Chondrocyte (in vitro differentiated cells): ENCODE measurements around the gene RAB32. TPM values are rescaled to one million over a fixed set of nuclear protein-coding genes. Genes with fewer than 3 reads are reported as not detected.

Experiments
- DNase-seq: peaks from one replicate; pipeline ENCODE4 v3.0.0; 2021; ENCODE audit warnings: mixed read lengths, low spot score
- H3K27ac Mint-ChIP-seq: one replicate; pipeline ENCODE4 v1.8.0; 2021; ENCODE audit warnings: mild to moderate bottlenecking, moderate library complexity, mixed read lengths; ENCODE audit not compliant: unreplicated experiment
- H3K27me3 Mint-ChIP-seq: 2 replicates; pipeline ENCODE4 v1.8.0; 2021; ENCODE audit warnings: low read depth, mixed read lengths
- H3K36me3 Mint-ChIP-seq: 2 replicates; pipeline ENCODE4 v1.8.0; 2021; ENCODE audit warnings: low read depth, mixed read lengths
- H3K4me1 Mint-ChIP-seq: 2 replicates; pipeline ENCODE4 v1.8.0; 2021; ENCODE audit warnings: low read depth, mild to moderate bottlenecking, mixed read lengths
- H3K4me3 Mint-ChIP-seq: one replicate; pipeline ENCODE4 v1.8.0; 2021; ENCODE audit warnings: mild to moderate bottlenecking, moderate library complexity, mixed read lengths; ENCODE audit not compliant: unreplicated experiment
- H3K9me3 Mint-ChIP-seq: 2 replicates; pipeline ENCODE4 v1.8.0; 2021; ENCODE audit warnings: low read depth, mixed read lengths
- total RNA-seq: library from RNA; stranded (reverse); gene quantifications from 3 replicates; pipeline ENCODE4 v1.2.1, GENCODE V29; 2021
- TF ChIP-seq, protein P1 (sequence below): fragments of 200-600 bp; sonication (generic); IDR thresholded peaks from 2 replicates; pipeline ENCODE4 v1.5.0; 2021; ENCODE audit warnings: antibody characterized with exemption, mild to moderate bottlenecking, moderate library complexity

The RAB32 gene
- total RNA-seq, 1 donor from 2014 or later = 76.1 TPM

DNA sequence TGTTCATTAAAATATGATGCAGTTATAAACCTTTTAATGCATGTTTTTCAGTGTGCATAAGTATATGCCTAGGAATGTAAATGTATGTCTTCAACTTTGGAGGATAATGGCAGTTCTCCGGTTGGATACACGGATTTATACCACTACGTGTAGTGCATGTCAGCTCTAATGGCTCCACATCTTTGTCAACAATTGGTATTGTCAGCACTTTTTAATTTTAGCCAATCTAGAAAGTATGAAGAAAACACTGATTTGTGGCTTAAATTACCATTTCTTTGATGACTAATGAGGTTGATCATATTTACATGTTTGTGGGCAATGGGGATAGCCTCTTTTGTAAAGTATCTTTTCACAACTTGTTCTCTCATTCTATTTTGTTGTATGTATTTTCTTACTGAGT, 10.9 kb upstream of the RAB32 start:
- H3K36me3 Mint-ChIP-seq = no peaks in the 10 kb centered on the region
- no peak for DNase-seq
- peaks cover 7% of the 10 kb centered on the region for H3K9me3 Mint-ChIP-seq
- no peak overlapping the region for H3K4me3 Mint-ChIP-seq
- peaks cover 23% of the 10 kb centered on the region for H3K27me3 Mint-ChIP-seq
- H3K4me1 Mint-ChIP-seq = no peaks in the 10 kb centered on the region
- TF ChIP-seq, protein P1, sequence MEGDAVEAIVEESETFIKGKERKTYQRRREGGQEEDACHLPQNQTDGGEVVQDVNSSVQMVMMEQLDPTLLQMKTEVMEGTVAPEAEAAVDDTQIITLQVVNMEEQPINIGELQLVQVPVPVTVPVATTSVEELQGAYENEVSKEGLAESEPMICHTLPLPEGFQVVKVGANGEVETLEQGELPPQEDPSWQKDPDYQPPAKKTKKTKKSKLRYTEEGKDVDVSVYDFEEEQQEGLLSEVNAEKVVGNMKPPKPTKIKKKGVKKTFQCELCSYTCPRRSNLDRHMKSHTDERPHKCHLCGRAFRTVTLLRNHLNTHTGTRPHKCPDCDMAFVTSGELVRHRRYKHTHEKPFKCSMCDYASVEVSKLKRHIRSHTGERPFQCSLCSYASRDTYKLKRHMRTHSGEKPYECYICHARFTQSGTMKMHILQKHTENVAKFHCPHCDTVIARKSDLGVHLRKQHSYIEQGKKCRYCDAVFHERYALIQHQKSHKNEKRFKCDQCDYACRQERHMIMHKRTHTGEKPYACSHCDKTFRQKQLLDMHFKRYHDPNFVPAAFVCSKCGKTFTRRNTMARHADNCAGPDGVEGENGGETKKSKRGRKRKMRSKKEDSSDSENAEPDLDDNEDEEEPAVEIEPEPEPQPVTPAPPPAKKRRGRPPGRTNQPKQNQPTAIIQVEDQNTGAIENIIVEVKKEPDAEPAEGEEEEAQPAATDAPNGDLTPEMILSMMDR = no peak
- no peak overlapping the region for H3K27ac Mint-ChIP-seq

DNA sequence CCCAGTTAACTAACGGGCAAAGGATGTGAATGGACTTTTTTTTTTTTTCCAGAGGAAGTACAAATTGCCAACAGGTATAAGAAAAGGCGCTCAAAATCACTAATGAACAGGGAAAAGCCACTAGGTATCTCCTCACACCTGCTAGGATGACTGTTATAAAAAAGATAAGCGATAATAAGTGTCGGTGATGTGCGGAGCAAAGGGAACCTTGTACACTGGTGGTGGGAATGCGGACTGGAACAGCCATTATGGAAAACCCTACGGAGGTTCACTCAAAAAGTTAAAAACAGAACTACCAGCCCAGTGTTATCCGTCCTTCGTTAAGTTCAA, 787 bp upstream of the RAB32 start:
- Mint-ChIP-seq H3K27ac (peak overlapping the region; percentile 70), H3K4me1 (peaks cover 37% of the 10 kb centered on the region), H3K9me3 (no peaks in the 10 kb centered on the region), H3K36me3 (no peaks in the 10 kb centered on the region), H3K27me3 (no peaks in the 10 kb centered on the region), H3K4me3 (peak overlapping the region; percentile 62)
- TF ChIP-seq, protein P1 = no peak
- no peak for DNase-seq

- Mint-ChIP-seq H3K27me3 (no peaks in the 10 kb centered on the region), H3K9me3 (no peaks in the 10 kb centered on the region), H3K4me3 (peak overlapping the region; percentile 98), H3K36me3 (no peaks in the 10 kb centered on the region), H3K27ac (peak overlapping the region; percentile 97), H3K4me1 (peaks cover 46% of the 10 kb centered on the region)
- TF ChIP-seq, protein P1 = no peak
- DNase-seq = peak; percentile 92
These were observed 445 bp downstream of the RAB32 start for GRCh38 chr6:146543940-146544615.

- DNase-seq = no peak
- Mint-ChIP-seq H3K4me1 (peaks cover 47% of the 10 kb centered on the region), H3K4me3 (peak overlapping the region; percentile 98), H3K36me3 (peaks cover 4% of the 10 kb centered on the region), H3K27me3 (no peaks in the 10 kb centered on the region), H3K9me3 (no peaks in the 10 kb centered on the region), H3K27ac (peak overlapping the region; percentile 97)
- TF ChIP-seq, protein P1 = no peak
These were observed 1.1 kb downstream of the RAB32 start for GRCh38 chr6:146544616-146545182.

DNA sequence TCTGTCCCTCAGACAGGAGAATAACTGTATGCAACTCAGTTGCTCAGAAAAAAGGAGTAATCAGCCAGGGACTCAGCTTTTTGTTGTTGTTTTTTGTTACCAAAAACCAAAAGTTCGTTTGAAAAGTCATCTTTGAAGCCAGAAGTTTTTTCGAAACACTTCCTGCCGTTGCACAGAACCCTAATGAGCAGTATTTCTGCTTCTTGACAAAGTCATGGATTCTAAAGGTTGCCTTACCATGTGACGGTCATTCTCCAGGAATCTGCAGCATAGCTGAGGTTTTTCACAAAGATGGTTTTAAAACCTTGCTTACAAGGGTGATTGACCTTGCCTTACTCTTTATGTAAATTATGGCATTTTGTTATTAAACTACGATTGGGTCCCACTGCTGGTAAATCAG, 1.9 kb downstream of the RAB32 start:
- Mint-ChIP-seq H3K4me3 (peak overlapping the region; percentile 98), H3K4me1 (peaks cover 47% of the 10 kb centered on the region), H3K36me3 (peaks cover 11% of the 10 kb centered on the region), H3K9me3 (no peaks in the 10 kb centered on the region), H3K27me3 (no peaks in the 10 kb centered on the region), H3K27ac (peak overlapping the region; percentile 97)
- no peak for DNase-seq
- TF ChIP-seq, protein P1 = no peak
